ENCODE data around the gene NDUFAF8.

GRCh38 chr17:81246679-81247338 is 7.7 kb downstream of the NDUFAF8 start:
- TF ChIP-seq CTCF (IDR thresholded peaks at IDR 0.05) (no peak), POLR2A (IDR thresholded peaks at IDR 0.05) (no peak)
